Epithelial cell of prostate (primary cell): ENCODE measurements around the gene ZNF30.
"Not testable (repeated sequence)": the region's sequence is repeated elsewhere in the genome, so short reads cannot be mapped to it uniquely, and the experiment has no call there.

Source experiments
- DNase-seq: peaks from one replicate; pipeline ENCODE4 v3.0.0-alpha.2; 2011; ENCODE audit warnings: low read depth, low spot score
- H3K27ac ChIP-seq: fragments of 450-650 bp; 2 replicates; pipeline ENCODE4 v1.5.1; 2017; ENCODE audit warnings: mild to moderate bottlenecking

ZNF30 gene

DNA sequence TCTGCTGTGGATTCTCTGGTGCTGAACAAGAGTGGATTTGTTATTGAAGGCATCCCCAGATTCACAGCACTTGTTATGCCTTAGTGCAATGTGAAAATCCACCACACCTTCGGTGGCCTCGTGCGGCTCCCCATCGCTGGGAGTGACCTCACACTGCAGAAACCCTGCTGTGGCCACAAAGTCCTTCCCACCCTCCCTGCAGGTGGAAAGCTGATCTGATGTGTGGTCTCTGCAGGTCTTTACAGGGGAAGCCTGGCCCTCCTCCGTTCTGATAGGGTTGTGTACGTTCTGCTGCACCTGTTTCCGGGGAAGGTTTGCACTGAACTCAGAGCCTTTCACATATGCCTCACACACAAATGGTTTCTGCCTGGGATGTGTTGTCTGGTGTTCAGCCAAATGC, 32.3 kb downstream of the ZNF30 start:
- DNase-seq = no peak
- H3K27ac ChIP-seq = no peak overlapping the region

DNA sequence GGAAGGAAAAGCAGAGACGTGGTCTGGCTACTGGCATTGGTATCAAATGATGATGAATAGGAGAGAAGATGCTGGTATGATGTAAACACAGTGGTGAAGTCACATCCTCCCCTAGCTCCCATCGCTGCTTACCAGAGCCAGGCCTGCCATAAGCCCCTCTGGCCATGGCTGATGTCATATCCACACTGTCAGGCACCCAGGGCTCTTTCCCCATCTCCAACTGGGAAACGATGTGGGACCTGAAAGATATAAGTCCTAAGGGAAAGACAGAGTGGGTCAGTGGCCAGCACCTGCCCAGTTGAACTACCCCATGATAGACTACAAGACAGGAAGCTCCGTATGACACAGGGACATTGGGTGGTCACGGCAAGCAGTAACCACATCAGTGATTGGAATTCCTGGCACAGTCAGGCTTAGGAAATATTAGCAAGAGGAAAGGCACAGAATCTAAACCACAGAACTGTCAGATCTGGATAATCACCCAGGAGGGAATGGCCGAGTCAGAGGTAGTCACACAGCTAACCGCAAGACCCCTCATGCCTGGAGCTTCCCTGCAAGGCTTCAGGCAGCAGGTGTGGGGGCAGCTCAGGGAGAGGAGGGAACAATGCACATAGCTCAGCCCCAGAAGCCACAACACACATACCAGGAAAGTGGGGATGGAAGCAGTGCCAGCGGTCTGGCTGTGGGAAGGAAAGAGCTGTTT, 33.6 kb downstream of the ZNF30 start:
- H3K27ac ChIP-seq = no peak overlapping the region
- DNase-seq = no peak

DNA sequence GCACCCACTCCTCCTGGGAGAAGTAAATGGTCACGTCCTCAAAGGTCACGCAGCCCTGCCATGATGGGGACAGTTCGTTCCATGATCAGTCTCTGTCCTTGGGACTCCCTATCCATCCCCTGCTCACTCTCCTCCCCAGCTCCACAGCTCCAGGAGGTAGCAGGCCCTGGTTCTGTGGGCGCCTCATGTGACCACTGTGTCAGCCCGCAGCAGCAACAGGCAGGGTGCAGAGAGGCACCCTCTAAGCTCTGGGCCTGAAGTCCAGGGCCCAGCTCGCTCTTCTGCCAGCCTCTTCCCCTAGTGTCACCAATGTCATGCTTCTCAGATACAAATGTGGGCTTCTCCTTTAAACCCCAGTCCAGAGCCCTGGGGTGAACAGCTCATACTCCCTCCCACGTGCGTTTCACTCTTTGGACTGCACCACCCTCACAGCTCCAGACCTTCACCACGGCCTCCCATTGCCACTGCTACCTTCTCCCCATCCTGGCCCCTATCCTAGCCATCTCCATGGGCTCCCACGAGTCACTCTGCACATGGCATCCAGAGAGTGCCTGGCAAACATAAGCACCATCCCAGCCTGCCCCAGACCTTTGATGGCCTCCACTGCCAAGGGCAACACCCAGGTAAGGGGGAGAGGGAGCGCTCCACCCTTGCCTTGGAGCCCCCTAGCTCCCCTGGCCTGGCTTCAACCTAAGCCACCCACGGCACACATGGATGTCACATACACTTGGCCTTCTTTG, 34.4 kb downstream of the ZNF30 start:
- H3K27ac ChIP-seq = no peak overlapping the region
- DNase-seq = no peak

DNA sequence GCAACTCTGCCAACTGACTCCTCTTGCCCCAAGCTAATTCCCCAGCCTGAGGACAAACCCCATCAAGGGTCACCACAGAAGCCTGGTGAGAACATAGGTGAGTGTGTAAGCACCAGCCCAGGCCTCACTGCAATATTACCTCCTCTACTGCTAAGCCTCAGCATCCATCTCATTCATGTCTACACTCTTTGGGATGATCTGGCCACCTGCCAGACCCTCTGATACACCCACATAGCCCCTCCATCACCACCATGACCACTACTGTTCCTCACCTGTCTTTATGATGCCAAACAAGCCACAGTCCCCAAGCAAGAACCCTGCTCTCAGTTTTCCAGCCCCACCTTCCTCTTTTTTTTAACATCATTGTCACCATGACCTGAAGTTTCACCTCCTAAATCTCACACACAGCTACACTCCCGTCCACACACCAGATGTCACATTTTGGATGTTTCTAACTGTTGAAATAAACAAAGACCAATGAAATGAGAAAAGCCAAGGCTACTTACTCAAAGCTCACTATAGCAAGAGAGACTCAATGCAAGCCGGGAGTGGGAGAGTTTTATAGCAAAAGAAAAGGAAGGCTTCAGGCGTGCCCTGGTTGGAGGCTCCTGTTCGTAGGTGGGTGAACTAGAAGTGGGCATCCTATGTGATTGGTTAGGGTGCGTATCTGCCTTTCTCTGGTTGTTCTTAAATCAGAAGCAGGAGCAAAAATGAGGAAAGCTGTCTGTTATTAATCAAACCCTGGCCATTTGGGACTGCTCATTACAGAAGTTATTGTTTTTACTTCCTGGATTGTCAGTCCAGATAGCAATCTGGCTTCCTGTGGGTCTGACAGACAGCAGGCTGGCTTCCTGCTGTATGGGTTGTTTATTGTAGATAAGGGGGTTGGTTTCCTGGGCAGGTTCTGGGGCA, 35.3 kb downstream of the ZNF30 start:
- DNase-seq = no peak
- H3K27ac ChIP-seq = no peak overlapping the region

DNA sequence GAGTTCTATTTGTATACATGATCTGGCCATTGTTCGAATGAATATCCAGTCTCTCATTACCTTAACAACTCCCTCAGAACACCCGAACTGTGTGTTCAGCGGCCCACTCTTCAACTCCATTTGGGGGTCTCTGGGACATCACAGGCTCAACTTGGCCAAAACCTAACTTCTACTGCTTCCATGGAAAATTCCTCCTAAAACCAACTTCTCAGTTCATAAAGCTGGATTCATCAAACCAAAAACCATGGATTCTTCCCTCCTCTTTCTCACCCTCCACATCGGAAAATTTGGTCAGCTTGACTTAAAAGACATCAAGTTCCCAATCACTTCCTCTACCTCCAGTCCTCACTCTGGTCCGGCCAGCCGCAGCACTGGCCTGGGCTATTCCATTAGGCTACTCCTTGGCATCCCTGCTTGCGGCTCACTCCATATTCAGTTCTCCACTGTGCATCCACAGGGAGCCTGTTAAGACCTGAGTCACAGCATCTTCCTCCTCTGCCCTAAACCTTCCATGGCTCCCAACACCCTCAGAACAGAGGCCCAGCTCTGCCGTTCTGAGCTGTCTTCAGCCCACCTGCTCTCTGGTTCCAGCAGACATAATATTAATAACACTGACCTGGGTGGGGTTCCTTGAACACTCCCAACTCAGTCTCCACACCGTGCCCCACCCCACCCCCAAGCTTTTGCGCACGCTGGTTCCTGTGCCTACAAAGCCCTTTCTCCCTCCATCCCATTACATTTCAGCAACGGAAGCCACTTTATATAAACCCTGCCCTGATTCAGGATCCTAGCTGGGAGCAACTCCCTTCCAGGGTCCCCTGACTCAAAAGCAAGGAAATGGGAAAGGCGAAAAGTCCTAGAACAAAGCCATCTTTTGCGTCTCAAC, 36.2 kb downstream of the ZNF30 start:
- H3K27ac ChIP-seq = no peak overlapping the region
- no peak for DNase-seq

DNA sequence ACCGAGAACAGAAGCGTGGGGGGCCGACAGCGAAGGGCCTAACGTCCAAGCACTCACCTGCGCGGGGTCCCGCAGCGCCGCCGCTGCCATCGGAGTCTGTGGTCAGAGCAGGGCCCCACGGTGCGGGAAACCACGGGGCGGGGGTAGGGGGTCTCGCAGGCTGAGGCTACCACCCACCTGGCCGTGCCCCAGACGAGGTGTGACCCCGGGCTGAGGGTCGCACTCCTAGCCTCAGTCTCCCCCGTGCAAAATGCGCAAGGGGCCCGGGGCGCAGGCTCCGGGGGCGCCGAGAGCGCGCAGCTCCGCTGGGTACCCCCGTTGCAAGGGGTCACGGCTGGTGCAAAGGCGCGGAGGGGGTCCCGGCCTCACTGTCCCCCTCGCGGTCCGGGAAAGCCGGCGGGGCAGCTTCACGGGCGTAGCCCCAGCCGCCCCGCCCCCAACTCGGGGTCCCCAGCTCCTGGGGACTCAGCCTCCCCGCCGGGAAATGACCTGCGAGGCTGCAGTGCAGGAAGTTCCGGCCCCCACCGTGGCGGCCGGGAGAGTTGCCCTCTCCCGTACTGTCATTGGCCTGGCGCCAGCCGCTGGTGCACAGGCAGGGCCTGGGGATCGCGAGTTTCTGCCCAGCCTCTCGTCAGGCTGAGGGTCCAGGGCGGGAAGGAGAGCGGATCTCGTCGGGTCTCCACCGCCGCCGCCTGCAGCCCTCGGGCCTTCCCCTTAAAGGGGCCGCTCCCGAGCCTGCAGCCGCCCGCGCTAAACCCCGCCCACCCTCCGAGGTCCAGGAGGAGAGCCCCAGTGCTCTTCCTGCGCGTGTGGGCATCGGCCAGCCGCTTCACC, 37.1 kb downstream of the ZNF30 start, which contains the start of gene ZNF792:
ZNF792 (minus strand) TSS at position 657 of the 834 bp plus-strand sequence; CDS start at position 90, 567 bp downstream.
- no peak for DNase-seq
- H3K27ac ChIP-seq = no peak within 1 kb of the TSS

DNA sequence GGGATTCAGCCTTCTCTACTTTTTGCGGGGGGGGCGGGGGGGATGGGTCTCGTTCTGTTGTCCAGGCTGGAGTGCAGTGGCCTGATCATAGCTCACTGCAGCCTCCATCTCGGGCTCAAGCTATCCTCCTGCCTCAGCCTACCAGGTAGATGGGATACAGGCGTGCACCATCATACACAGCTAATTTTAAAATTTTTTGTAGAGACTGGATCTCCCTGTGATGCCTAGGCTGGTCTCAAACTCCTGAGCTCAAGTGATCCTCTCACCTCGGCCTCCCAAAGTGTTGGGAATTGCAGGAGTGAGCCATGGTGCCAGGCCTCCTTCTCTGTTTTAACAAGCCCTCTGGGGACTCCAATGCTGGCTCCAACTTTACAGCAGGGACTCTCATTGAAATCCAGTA, 37.9 kb downstream of the ZNF30 start:
- H3K27ac ChIP-seq = no peak overlapping the region
- DNase-seq = no peak

DNA sequence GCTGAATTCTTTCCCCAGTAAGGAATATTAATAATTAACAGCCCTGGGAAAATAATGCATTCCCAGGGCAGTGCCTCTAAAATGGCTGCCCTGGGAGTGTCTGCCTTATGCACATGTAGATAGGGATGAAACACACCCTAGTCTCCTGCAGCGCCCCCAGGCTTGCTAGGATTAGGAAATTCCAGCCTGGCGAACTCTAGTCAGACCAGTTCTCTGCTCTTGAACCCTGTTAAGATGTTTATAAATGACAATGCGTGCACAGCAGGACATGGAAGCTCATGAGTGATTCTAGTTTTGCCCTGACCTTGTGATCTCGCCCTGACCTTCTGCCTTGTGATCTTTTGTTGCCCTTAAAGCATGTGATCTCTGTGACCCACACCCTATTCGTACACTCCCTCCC, 38.8 kb downstream of the ZNF30 start:
- H3K27ac ChIP-seq, DNase-seq: not testable (repeated sequence)

DNA sequence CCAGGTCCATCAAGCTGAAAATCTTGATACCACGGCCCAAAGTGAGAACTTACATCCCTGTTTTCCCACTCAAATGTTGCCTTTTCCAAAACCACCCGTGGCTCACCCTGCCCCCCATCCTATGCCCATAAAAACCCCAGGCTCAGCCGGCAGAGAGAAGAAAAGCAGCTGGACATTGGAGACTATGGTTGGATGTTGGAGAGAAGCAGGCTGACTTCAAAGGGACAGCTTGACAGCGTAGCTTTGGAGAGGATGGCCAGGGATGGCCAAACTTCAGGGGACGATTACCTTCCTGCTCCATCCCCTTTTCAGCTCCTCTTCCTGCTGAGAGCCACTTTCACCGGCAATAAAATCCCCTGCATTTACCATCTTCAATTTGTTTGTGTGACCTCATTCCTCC, 40.8 kb downstream of the ZNF30 start:
- H3K27ac ChIP-seq = no peak overlapping the region
- DNase-seq = no peak

DNA sequence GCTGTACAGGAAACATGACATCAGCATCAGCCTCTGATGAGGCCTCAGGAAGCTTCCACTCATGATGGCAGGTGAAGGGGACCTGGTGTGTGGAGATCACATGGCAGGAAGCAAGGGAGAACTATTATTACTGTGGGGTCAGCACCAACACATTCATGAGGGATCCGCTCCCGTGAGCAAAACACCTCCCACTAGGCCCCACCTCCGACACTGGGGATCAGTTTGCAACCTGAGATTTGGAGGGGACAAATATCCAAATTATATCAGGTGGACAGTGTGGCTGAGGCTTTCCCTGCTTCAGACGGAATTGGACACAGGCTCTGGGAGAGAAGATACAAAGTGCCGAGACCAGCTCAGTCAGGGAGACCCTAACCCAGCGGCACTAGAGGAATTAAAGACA, 43.0 kb downstream of the ZNF30 start:
- no peak overlapping the region for H3K27ac ChIP-seq
- no peak for DNase-seq

DNA sequence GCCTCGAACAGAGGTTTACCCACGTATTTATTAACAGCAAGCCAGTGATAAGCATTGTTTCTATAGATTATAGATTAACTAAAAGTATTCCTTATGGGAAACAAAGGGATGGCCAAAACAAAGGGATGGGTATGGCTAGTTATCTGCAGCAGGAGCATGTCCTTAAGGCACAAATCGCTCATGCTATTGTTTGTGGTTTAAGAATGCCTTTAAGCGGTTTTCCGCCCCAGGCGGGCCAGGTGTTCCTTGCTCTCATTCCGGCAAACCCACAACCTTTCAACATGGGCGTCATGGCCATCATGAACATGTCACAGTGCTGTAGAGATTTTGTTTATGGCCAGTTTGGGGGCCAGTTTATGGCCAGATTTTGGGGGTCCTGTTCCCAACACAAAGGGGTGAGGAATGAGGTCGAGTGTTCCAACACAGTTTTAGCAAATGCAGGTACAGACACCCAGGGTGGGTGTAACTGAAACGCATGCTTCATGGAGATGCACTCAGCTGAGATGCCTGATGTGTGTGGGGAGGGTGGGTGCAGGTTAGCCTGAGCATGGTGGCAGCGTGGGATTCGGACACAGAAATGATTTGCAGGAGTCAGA, 43.6 kb downstream of the ZNF30 start:
- DNase-seq, H3K27ac ChIP-seq: not testable (repeated sequence)

DNA sequence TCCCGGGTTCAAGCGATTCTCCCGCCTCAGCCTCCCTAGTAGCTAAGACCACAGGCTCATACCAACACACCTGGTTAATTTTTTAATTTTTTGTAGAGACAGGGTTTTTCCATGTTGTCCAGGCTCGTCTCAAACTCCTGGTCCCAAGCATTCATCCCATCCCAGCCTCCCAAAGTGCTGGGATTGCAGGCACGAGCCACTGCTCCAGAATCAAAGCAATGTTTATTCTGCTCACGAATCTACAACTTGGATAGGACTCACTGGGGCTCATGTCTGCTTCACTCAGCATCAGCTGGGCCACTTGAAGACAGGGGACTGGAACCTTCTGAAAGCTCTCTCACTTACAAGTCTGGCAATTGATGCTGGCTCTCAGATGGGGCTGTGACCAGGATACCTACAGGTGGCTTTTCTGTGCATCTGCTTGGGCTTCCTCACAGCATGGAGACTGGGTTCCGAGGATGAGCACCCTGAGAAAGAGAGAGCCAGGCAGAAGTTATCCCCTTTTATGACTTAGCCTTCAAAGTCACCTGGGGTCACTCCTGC, 45.5 kb downstream of the ZNF30 start:
- no peak for DNase-seq
- H3K27ac ChIP-seq = no peak overlapping the region

DNA sequence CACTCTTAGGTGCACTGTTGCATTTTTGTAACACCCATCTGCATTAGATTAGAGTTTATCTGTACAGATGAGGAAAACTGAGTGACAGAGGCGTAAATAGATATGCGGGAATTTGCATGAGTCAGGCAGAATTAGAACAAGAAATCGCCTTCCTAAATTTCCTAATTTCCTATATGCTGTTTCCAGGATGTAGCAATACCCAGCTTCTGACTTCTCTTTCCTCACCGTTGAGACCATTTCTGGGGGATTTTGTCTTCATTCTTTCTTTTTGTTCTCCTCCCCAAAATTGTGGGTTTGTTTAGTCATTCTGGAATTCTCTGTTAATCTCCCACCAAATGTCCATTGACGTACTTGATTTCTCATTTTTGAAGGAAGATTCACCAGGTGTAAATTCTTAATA, 47.9 kb downstream of the ZNF30 start:
- no peak for DNase-seq
- H3K27ac ChIP-seq = no peak overlapping the region

DNA sequence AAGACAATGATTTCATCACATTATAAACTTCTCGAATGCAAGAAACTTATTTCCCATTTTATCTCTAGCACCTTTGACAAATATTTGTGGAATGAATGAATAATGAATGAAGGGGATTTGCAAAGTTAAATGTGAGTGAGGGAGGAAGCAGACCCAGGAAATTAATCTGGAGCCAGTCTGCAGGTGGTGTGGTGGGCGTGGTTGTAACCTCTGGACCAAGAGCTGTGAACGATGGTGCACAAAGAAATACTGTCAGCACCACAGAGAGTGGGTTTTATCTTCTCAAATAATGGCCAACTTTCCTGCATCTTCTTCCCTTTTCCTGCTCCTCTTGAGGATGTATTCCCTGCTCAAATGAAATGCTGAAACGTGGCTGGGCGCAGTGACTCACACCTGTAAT, 48.4 kb downstream of the ZNF30 start:
- H3K27ac ChIP-seq = no peak overlapping the region
- no peak for DNase-seq

DNA sequence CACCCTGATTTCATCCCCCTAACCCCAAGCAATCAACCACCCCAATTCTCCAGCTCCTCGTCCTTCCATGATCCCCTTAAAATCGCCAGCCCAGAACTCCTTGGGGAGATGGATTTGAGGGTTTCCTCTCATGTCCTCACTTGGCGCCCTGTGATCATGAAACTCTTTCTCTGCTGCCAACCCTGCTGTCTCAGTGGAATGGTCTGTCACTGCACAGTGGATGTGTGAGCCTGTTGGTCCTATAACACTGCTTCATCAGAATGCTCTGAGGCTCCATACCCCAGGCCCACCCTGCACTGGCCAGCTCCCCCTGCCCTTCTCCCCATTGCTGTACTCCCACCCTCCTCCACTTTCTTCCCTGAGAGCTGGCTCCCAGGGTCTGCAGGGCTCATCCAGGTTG, 49.9 kb downstream of the ZNF30 start:
- no peak overlapping the region for H3K27ac ChIP-seq
- DNase-seq = no peak

DNA sequence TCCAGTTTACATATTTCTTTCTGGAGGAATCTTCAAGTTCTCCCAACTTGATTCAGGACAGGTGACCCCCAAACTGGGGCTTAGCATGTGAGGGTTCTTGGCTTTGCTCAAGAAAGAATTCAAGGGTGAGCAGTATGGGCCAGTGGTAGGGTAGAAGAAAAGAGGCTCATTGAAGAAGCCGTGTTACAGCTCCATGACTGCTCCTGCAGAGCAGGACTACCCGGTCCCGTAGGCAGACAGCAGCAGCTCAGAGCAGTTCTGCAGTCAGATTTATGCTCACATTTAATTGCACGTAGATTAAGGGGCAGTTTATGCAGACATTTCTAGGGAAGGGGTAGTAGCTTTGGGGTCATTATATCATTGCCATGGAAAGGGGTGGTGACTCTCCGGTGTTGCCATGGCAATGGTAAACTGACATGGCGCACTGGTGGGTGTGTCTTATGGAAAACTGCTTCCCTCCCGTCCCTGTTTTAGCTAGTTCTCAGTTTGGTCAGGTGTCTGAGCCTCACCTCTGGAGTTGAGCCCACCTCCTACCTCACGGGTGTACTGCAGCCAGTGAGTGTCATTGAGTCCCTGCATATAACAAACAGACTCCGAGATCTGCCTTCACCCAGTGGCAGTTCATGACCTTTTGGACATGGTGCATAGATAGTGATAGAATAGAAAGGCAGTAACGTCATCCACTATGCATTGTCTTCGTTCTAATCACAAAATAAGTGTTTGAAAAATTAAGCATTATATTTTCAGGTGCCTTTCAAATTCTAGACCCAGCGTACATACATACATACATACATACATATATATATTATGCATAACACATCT, 53.3 kb downstream of the ZNF30 start:
- no peak for DNase-seq

DNA sequence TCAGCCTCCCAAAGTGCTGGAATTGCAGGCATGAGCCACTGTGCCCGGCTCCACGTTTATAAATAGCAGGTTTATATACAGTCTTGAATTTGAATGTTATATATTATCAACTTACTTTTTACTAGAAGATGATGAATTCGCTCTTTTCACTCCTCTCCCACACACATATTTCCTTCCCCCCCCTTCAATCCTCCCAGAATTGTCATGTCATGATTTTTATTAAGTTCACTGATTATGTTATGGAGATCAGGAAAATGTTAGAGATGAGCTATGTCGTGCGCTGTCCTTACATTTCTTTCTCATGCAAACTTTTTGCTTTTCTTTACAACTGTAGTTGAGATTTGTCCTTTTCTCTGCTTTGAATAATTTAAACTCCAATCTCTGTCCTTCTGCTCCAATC, 55.6 kb downstream of the ZNF30 start:
- H3K27ac ChIP-seq = no peak overlapping the region
- DNase-seq = no peak

More for the DNA sequence above, 53.3 kb downstream of the ZNF30 start:
- no peak overlapping the region for H3K27ac ChIP-seq

DNA sequence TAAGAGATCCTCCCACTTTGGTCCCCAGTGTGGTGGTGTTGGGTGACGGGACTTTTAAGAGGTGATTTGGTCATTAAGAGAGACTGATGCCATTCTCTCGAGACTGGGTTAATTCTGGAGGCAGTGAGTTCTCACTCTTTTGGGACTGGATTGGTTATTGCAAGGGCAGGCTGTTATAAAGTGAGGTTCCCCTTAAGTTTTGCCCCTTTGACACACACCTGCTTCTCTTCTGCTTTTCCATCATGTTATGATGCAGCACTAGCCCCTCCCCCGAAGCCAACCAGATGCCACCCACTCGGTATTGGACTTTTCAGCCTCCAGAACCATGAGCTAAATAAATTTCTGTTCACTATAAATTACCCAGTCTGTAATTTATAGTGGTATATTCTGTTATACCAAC, 57.1 kb downstream of the ZNF30 start:
- no peak for DNase-seq
- no peak overlapping the region for H3K27ac ChIP-seq
